Esophagus (tissue), 2 donors: ENCODE data around the gene PLAGL1. TPM values are rescaled to one million over a fixed set of nuclear protein-coding genes. Genes with fewer than 3 reads are reported as not detected.
"Not testable (repeated sequence)": the region's sequence is repeated elsewhere in the genome, so short reads cannot be mapped to it uniquely, and the experiment has no call there.

Experiments used
- H3K27ac ChIP-seq, 2 donors: one replicate each; pipeline ENCODE4 v1.5.1; 2013; ENCODE audit warnings: low read depth in 2 of 2, mild to moderate bottlenecking in 2 of 2, inconsistent platforms in 1 of 2, low read length in 1 of 2, moderate library complexity in 1 of 2
- H3K27me3 ChIP-seq, 2 donors: one replicate each; pipeline ENCODE4 v1.6.1; 2013; ENCODE audit warnings: low read length in 2 of 2, control low read depth in 1 of 2, mild to moderate bottlenecking in 1 of 2; ENCODE audit not compliant: insufficient read depth in 2 of 2, control insufficient read depth in 1 of 2
- H3K36me3 ChIP-seq, 2 donors: one replicate each; pipeline ENCODE4 v1.6.1; 2013; ENCODE audit warnings: low read length in 1 of 2; ENCODE audit not compliant: control insufficient read depth in 2 of 2, insufficient read depth in 2 of 2
- H3K4me1 ChIP-seq, 2 donors: one replicate each; pipeline ENCODE4 v1.6.1; 2013; ENCODE audit warnings: low read length in 1 of 2; ENCODE audit not compliant: control insufficient read depth in 2 of 2, insufficient read depth in 2 of 2
- H3K4me3 ChIP-seq, 2 donors: one replicate each; pipeline ENCODE4 v1.5.1; 2013; ENCODE audit warnings: low read length in 2 of 2, mild to moderate bottlenecking in 2 of 2, low read depth in 1 of 2, moderate library complexity in 1 of 2
- H3K9me3 ChIP-seq, 2 donors: one replicate each; pipeline ENCODE4 v1.6.1; 2013; ENCODE audit warnings: mild to moderate bottlenecking in 2 of 2, low read depth in 1 of 2, low read length in 1 of 2, moderate library complexity in 1 of 2; ENCODE audit not compliant: control insufficient read depth in 2 of 2, insufficient read depth in 1 of 2
- WGBS, 2 donors: extraction: QIAGEN DNeasy Blood & Tissue Kit; methylation state at CpG; one replicate each; pipeline ENCODE4 v1.1.7; 2013; 5-methylcytosine and 5-hydroxymethylcytosine counted together
- polyA plus RNA-seq, 2 donors: library from polyadenylated mRNA; stranded (reverse); fragments of 200-250 nt; gene quantifications; one replicate each; pipeline ENCODE4 v1.2.3, GENCODE V29; 2013
- donor health status: healthy with polysubstance abuse.
- donor health status: Bipolar disorder and iron deficiency.

The PLAGL1 gene
- polyA plus RNA-seq, 2 donors = 18.7 to 21.0 TPM

- Histone ChIP-seq H3K36me3 (no peaks in the 10 kb centered on the region), H3K4me3 (no peak overlapping the region), H3K9me3 (no peaks in the 10 kb centered on the region), H3K4me1 (no peaks in the 10 kb centered on the region), H3K27ac (no peak overlapping the region), H3K27me3 (no peaks in the 10 kb centered on the region)
These were observed 78.1 kb downstream of the PLAGL1 start for GRCh38 chr6:143929975-143930374.

- Histone ChIP-seq H3K27ac (no peak overlapping the region), H3K4me3 (no peak overlapping the region), H3K36me3 (no peaks in the 10 kb centered on the region), H3K9me3 (no peaks in the 10 kb centered on the region), H3K27me3 (no peaks in the 10 kb centered on the region), H3K4me1 (no peaks in the 10 kb centered on the region)
- WGBS, 2 donors = 91 to 100% methylated on average over 1 of the region's 1 CpG
These were observed 79.2 kb downstream of the PLAGL1 start for GRCh38 chr6:143928853-143929252.

DNA sequence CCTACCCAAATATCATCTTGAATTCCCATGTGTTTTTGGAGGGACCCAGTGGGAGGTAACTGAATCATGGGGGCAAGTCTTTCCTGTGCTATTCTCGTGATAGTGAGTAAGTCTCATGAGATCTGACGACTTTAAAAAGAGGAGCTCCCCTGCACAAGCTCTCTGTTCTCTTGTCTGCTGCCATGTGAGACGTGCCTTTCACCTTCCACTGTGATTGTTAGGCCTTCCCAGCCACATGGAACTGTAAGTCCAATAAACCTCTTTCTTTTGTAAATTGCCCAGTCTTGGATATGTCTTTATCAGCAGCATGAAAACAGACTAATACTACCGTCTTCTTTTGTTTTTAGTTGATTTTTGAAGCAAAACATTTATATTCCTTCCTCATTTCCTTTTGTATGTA lies 91.0 kb downstream of the PLAGL1 start:
- H3K4me1 ChIP-seq, H3K36me3 ChIP-seq, H3K4me3 ChIP-seq, H3K9me3 ChIP-seq, H3K27me3 ChIP-seq, H3K27ac ChIP-seq: not testable (repeated sequence)
- WGBS, 2 donors = 84 to 87% methylated on average over 4 of the region's 4 CpGs

DNA sequence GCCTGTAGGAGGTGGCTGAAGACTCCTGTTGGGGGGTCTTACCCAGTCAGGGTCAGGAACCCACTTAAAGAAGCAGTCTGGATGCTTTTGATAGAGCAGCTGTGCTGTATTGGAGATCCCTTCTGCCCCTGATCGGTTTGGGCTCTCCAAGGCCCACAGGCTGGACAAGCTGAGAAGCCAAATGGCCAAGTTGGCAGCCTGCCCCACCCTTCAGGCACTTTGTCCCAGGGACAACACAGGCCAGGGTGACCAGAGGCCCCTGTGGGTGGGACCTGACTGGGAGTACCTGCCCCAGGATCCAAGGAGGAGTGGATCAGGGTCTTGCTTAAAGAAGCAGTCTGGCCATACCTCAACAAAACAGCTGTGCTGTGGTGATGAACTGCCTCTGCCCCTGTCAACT lies 95.4 kb downstream of the PLAGL1 start:
- H3K27me3 ChIP-seq = no peaks in the 10 kb centered on the region
- no peaks in the 10 kb centered on the region for H3K9me3 ChIP-seq
- H3K27ac ChIP-seq = no peak overlapping the region
- H3K4me1 ChIP-seq = no peaks in the 10 kb centered on the region
- H3K36me3 ChIP-seq = no peaks in the 10 kb centered on the region
- 90 to 96% methylated on average over 1 of the region's 1 CpG for WGBS, 2 donors
- no peak overlapping the region for H3K4me3 ChIP-seq

GRCh38 chr6:143911028-143911427 lies 97.0 kb downstream of the PLAGL1 start:
- Histone ChIP-seq H3K4me1 (no peaks in the 10 kb centered on the region), H3K27me3 (no peaks in the 10 kb centered on the region), H3K27ac (no peak overlapping the region), H3K4me3 (no peak overlapping the region), H3K36me3 (no peaks in the 10 kb centered on the region), H3K9me3 (no peaks in the 10 kb centered on the region)
- WGBS, 2 donors = 89 to 96% methylated on average over 1 of the region's 1 CpG

DNA sequence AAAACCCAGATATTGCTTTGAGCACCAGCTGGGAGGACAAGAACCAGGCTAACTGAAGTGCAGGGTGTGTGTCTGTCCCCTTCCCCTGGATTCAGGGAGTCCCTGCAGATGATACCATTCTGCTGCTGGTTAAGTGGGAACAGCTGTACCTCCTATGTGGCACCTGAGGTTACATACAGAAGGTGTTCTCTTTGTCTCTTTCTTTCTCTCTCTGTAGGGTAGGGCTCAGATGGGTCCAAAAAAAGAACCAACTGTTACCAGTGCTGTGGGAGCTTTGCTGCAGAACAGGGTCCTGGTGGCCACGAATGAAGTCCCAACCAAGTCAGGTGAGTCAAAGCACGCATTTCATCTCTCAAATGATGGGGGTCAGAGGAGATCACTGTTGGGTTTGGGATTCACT lies 105.2 kb downstream of the PLAGL1 start:
- Histone ChIP-seq H3K27me3 (no peaks in the 10 kb centered on the region), H3K9me3 (no peaks in the 10 kb centered on the region), H3K27ac (no peak overlapping the region), H3K4me1 (no peaks in the 10 kb centered on the region), H3K36me3 (no peaks in the 10 kb centered on the region), H3K4me3 (no peak overlapping the region)
- WGBS, 2 donors = 84 to 95% methylated on average over 2 of the region's 2 CpGs

GRCh38 chr6:143901885-143902750 lies 105.9 kb downstream of the PLAGL1 start:
- H3K4me1 ChIP-seq = no peaks in the 10 kb centered on the region
- no peak overlapping the region for H3K27ac ChIP-seq
- H3K4me3 ChIP-seq = no peak overlapping the region
- WGBS, 2 donors = 37 to 44% methylated on average over 6 of the region's 6 CpGs
- H3K9me3 ChIP-seq = no peaks in the 10 kb centered on the region
- no peaks in the 10 kb centered on the region for H3K36me3 ChIP-seq
- no peaks in the 10 kb centered on the region for H3K27me3 ChIP-seq

DNA sequence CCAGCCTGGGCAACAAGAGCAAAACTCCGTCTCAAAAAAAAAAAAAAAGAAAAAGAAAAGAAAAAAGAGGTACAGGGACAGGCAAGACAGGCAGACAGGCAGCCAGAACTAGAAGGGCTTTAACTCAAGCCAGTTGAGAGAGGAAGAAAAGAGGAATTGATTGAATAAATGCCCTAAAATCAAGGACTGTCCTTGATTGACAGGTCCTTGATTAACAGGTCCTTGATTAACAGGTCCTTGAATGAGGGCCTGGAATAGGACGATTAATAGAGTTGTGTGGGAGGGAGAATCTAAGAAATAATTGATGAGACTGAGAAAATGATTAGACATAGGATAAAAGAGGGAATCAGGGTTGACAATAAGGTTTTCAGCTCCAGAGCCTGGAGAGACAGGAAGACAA lies 107.7 kb downstream of the PLAGL1 start:
- Histone ChIP-seq H3K27ac (no peak overlapping the region), H3K4me1 (no peaks in the 10 kb centered on the region), H3K27me3 (no peaks in the 10 kb centered on the region), H3K4me3 (no peak overlapping the region), H3K36me3 (no peaks in the 10 kb centered on the region), H3K9me3 (no peaks in the 10 kb centered on the region)
- WGBS, 2 donors = 82 to 85% methylated on average over 2 of the region's 2 CpGs

GRCh38 chr6:143896126-143896860 lies 111.8 kb downstream of the PLAGL1 start:
- Histone ChIP-seq H3K4me3 (no peak overlapping the region), H3K9me3 (no peaks in the 10 kb centered on the region), H3K27me3 (no peaks in the 10 kb centered on the region), H3K36me3 (no peaks in the 10 kb centered on the region), H3K27ac (peak overlapping the region; percentile 81 to 85), H3K4me1 (no peaks in the 10 kb centered on the region)
- 41 to 49% methylated on average over 3 of the region's 3 CpGs for WGBS, 2 donors

- Histone ChIP-seq H3K4me1 (no peaks in the 10 kb centered on the region), H3K27ac (no peak overlapping the region), H3K36me3 (no peaks in the 10 kb centered on the region), H3K27me3 (no peaks in the 10 kb centered on the region), H3K9me3 (no peaks in the 10 kb centered on the region), H3K4me3 (no peak overlapping the region)
- 76 to 86% methylated on average over 1 of the region's 1 CpG for WGBS, 2 donors
These were observed 113.4 kb downstream of the PLAGL1 start for GRCh38 chr6:143894655-143895054.
